H9 (cell line): Measurements from ENCODE around the gene CDH22. TPM values are rescaled to one million over a fixed set of nuclear protein-coding genes. Genes with fewer than 3 reads are reported as not detected.
A peak's percentile ranks its signal among the peaks of the same experiment; 100 is the strongest.

Experiments used
- DNase-seq: peaks from one replicate; pipeline ENCODE4 v3.0.0-alpha.2; 2017
- H2AFZ ChIP-seq: one replicate; pipeline ENCODE4 v1.6.1; 2013; ENCODE audit warnings: mild to moderate bottlenecking, low read length, control low read depth, moderate library complexity
- H2AK5ac ChIP-seq: 2 replicates; pipeline ENCODE4 v1.6.1; 2013; ENCODE audit warnings: low read length, control low read depth, mixed read lengths; ENCODE audit not compliant: insufficient read length
- H2BK120ac ChIP-seq: one replicate; pipeline ENCODE4 v1.6.1; 2013; ENCODE audit warnings: low read depth, mild to moderate bottlenecking, low read length, control low read depth, inconsistent platforms; ENCODE audit not compliant: poor library complexity, severe bottlenecking
- H2BK12ac ChIP-seq: 2 replicates; pipeline ENCODE4 v1.6.1; 2013; ENCODE audit warnings: low read length, control low read depth, mixed read lengths, low read depth; ENCODE audit not compliant: insufficient read length
- H2BK15ac ChIP-seq: 2 replicates; pipeline ENCODE4 v1.6.1; 2013; ENCODE audit warnings: low read depth, low read length, control low read depth
- H2BK20ac ChIP-seq: one replicate; pipeline ENCODE4 v1.6.1; 2013; ENCODE audit warnings: low read depth, mild to moderate bottlenecking, low read length, control low read depth, inconsistent platforms; ENCODE audit not compliant: poor library complexity, severe bottlenecking
- H2BK5ac ChIP-seq: 2 replicates; pipeline ENCODE4 v1.6.1; 2013; ENCODE audit warnings: low read length, control low read depth, mixed read lengths; ENCODE audit not compliant: insufficient read length
- H3K14ac ChIP-seq: 2 replicates; pipeline ENCODE4 v1.6.1; 2013; ENCODE audit warnings: low read length, control low read depth; ENCODE audit not compliant: insufficient read depth
- H3K18ac ChIP-seq: 2 replicates; pipeline ENCODE4 v1.6.1; 2013; ENCODE audit warnings: low read depth, mild to moderate bottlenecking, mixed read lengths, low read length, control low read depth; ENCODE audit not compliant: insufficient read length
- H3K23ac ChIP-seq: 2 replicates; pipeline ENCODE4 v1.6.1; 2013; ENCODE audit warnings: low read length, control low read depth, mixed read lengths, low read depth; ENCODE audit not compliant: insufficient read length
- H3K23me2 ChIP-seq: 2 replicates; pipeline ENCODE4 v1.6.1; 2013; ENCODE audit warnings: low read depth, mild to moderate bottlenecking, mixed read lengths, low read length, control low read depth; ENCODE audit not compliant: insufficient read length, poor library complexity, severe bottlenecking
- H3K27ac ChIP-seq: 2 replicates; pipeline ENCODE4 v1.5.1; 2013; ENCODE audit warnings: low read length, control low read depth, mixed read lengths, low read depth; ENCODE audit not compliant: insufficient read length
- H3K27me3 ChIP-seq: 2 replicates; pipeline ENCODE4 v1.6.1; 2013; ENCODE audit warnings: low read length, control low read depth, inconsistent platforms; ENCODE audit not compliant: insufficient read depth
- H3K4ac ChIP-seq: 2 replicates; pipeline ENCODE4 v1.6.1; 2013; ENCODE audit warnings: low read depth, mild to moderate bottlenecking, control low read depth, inconsistent platforms, low read length, moderate library complexity
- H3K4me1 ChIP-seq: 2 replicates; pipeline ENCODE4 v1.6.1; 2013; ENCODE audit warnings: low read length, control low read depth, inconsistent platforms; ENCODE audit not compliant: insufficient read depth
- H3K4me2 ChIP-seq: 2 replicates; pipeline ENCODE4 v1.6.1; 2013; ENCODE audit warnings: low read length, control low read depth, mixed read lengths; ENCODE audit not compliant: insufficient read length, insufficient read depth
- H3K56ac ChIP-seq: 2 replicates; pipeline ENCODE4 v1.6.1; 2013; ENCODE audit warnings: low read depth, mild to moderate bottlenecking, mixed read lengths, low read length, control low read depth; ENCODE audit not compliant: insufficient read length
- H3K79me1 ChIP-seq: 2 replicates; pipeline ENCODE4 v1.6.1; 2013; ENCODE audit warnings: low read depth, mild to moderate bottlenecking, moderate library complexity, low read length, control low read depth, inconsistent platforms; ENCODE audit not compliant: insufficient read depth, poor library complexity, severe bottlenecking
- H3K79me2 ChIP-seq: 2 replicates; pipeline ENCODE4 v1.6.1; 2013; ENCODE audit warnings: low read length, control low read depth, inconsistent platforms; ENCODE audit not compliant: insufficient read depth
- H3K9ac ChIP-seq: 2 replicates; pipeline ENCODE4 v1.6.1; 2013; ENCODE audit warnings: low read length, control low read depth, mixed read lengths; ENCODE audit not compliant: insufficient read length; ENCODE audit errors: extremely low read depth
- H3K9me3 ChIP-seq: one replicate; pipeline ENCODE4 v1.6.1; 2013; ENCODE audit warnings: low read depth, low read length, inconsistent platforms; ENCODE audit not compliant: control insufficient read depth
- H3T11ph ChIP-seq: one replicate; pipeline ENCODE4 v1.6.1; 2013; ENCODE audit warnings: mild to moderate bottlenecking, low read length, control low read depth, inconsistent platforms
- H4K20me1 ChIP-seq: one replicate; pipeline ENCODE4 v1.6.1; 2013; ENCODE audit not compliant: control insufficient read depth, insufficient read length, insufficient read depth
- H4K5ac ChIP-seq: 2 replicates; pipeline ENCODE4 v1.6.1; 2013; ENCODE audit warnings: low read depth, mild to moderate bottlenecking, mixed read lengths, low read length, control low read depth; ENCODE audit not compliant: insufficient read length
- H4K8ac ChIP-seq: replicated peaks from 2 replicates; pipeline ENCODE4 v1.6.1; 2013; ENCODE audit warnings: low read length, control low read depth, mixed read lengths, low read depth; ENCODE audit not compliant: insufficient read length
- H4K91ac ChIP-seq: 2 replicates; pipeline ENCODE4 v1.6.1; 2013; ENCODE audit warnings: low read depth, mild to moderate bottlenecking, moderate library complexity, mixed read lengths, low read length, control low read depth; ENCODE audit not compliant: insufficient read length
- H3K27ac Mint-ChIP-seq, 3 experiments: 2 replicates in 2 of 3; 3 replicates in 1 of 3; pipeline ENCODE4 v1.8.0; 2020 to 2021; ENCODE audit warnings: mixed read lengths in 3 of 3, mild to moderate bottlenecking in 1 of 3, moderate library complexity in 1 of 3
- H3K27me3 Mint-ChIP-seq: 2 replicates; pipeline ENCODE4 v1.8.0; 2021; ENCODE audit warnings: low read depth, mild to moderate bottlenecking, moderate library complexity, mixed read lengths
- H3K36me3 Mint-ChIP-seq, 3 experiments: 2 replicates in 2 of 3; 3 replicates in 1 of 3; pipeline ENCODE4 v1.8.0; 2020 to 2021; ENCODE audit warnings: low read depth in 3 of 3, mixed read lengths in 3 of 3; ENCODE audit not compliant: insufficient read depth in 1 of 3
- H3K4me1 Mint-ChIP-seq, 2 experiments: 2 replicates each; pipeline ENCODE4 v1.8.0; 2020; ENCODE audit warnings: mixed read lengths in 2 of 2
- H3K4me3 Mint-ChIP-seq, 2 experiments: 2 replicates in 1 of 2; 3 replicates in 1 of 2; pipeline ENCODE4 v1.8.0; 2020 to 2021; ENCODE audit warnings: mild to moderate bottlenecking in 2 of 2, mixed read lengths in 2 of 2, moderate library complexity in 1 of 2
- H3K9me3 Mint-ChIP-seq, 2 experiments: 2 replicates in 1 of 2; 3 replicates in 1 of 2; pipeline ENCODE4 v1.8.0; 2020; ENCODE audit warnings: mild to moderate bottlenecking in 2 of 2, mixed read lengths in 2 of 2, moderate library complexity in 1 of 2
- WGBS: extraction: QIAGEN DNeasy Blood & Tissue Kit; methylation state at CpG from one replicate; pipeline ENCODE4 v1.1.7; 2013; ENCODE audit warnings: missing lambda C conversion rate, low lambda C conversion rate, mixed read lengths; ENCODE audit not compliant: insufficient read length; ENCODE audit errors: extremely low coverage; 5-methylcytosine and 5-hydroxymethylcytosine counted together
- total RNA-seq: library from RNA; stranded (reverse); gene quantifications from 2 replicates; pipeline ENCODE4 v1.2.1, GENCODE V29; 2021
- TF ChIP-seq, protein P1 (sequence below): fragments of 200-600 bp; sonication (generic); conservative IDR thresholded peaks from 3 replicates; pipeline ENCODE4 v1.8.0; 2021; ENCODE audit warnings: antibody characterized with exemption, mild to moderate bottlenecking

Gene CDH22
- total RNA-seq, 1 experiment from 2014 or later: not detected

DNA sequence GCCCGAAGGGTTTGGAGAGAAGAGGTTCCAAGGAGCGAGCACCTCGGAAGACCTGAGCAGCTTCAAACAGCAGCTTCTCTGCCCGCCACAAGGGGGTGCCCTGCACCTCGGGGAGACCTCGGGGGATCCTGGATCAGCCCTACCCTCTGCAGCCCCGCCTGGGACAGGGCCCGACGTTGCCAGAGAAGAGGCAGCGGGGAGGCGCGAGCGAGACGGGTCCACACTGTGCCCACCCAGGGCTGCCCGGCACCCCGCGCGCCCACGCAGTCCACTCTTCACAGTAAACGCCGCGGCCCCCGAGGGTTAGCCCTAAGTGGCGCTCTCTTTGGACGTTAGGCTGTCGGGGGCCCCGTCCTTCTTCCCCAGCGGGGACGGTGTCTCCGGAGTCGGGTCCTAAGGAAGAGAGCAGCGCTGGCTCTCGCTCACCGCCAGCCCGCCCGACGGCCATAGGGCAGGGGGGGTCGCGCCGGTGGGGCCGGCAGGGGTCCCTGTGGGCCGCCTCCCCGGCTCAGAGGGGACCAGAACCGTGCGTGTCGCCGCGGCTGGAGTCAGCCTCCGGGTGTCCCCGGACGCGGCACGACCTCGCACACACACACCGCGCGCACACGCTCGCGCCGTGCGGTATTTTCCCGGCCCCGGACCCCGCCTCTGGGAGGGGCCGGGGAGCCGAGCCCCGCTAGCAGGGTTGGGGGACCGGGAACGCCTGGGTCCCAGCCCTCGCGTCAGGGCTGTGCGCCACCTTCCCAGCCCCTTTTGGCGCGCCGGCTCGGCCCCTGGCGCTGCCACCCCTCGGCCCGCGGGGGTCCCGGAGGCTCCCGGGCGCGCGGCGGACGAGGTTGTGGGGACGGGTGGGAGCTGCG is 929 bp downstream of the CDH22 start:
- H3K23ac ChIP-seq: no peak overlapping the region
- H3K79me1 ChIP-seq: no peaks in the 10 kb centered on the region
- no peak overlapping the region for H3K27ac ChIP-seq
- H2AK5ac ChIP-seq: no peak overlapping the region
- H3T11ph ChIP-seq: no peak overlapping the region
- no peak overlapping the region for H4K5ac ChIP-seq
- no peak overlapping the region for H3K27ac Mint-ChIP-seq
- H2BK120ac ChIP-seq: no peak overlapping the region
- peak overlapping the region; percentile 58 for H3K4me2 ChIP-seq
- no peaks in the 10 kb centered on the region for H3K4me1 ChIP-seq
- peak overlapping the region; percentile 38 to 47 for H3K4me3 Mint-ChIP-seq
- H3K14ac ChIP-seq: no peak overlapping the region
- TF ChIP-seq, protein P1, sequence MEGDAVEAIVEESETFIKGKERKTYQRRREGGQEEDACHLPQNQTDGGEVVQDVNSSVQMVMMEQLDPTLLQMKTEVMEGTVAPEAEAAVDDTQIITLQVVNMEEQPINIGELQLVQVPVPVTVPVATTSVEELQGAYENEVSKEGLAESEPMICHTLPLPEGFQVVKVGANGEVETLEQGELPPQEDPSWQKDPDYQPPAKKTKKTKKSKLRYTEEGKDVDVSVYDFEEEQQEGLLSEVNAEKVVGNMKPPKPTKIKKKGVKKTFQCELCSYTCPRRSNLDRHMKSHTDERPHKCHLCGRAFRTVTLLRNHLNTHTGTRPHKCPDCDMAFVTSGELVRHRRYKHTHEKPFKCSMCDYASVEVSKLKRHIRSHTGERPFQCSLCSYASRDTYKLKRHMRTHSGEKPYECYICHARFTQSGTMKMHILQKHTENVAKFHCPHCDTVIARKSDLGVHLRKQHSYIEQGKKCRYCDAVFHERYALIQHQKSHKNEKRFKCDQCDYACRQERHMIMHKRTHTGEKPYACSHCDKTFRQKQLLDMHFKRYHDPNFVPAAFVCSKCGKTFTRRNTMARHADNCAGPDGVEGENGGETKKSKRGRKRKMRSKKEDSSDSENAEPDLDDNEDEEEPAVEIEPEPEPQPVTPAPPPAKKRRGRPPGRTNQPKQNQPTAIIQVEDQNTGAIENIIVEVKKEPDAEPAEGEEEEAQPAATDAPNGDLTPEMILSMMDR: peak; percentile 95
- H3K23me2 ChIP-seq: peaks cover 3% of the 10 kb centered on the region
- H2BK15ac ChIP-seq: no peak overlapping the region
- H3K27me3 Mint-ChIP-seq: peaks cover 90% of the 10 kb centered on the region
- H2BK20ac ChIP-seq: no peak overlapping the region
- no peak overlapping the region for H2BK12ac ChIP-seq
- no peaks in the 10 kb centered on the region for H3K79me2 ChIP-seq
- no peaks in the 10 kb centered on the region; a peak in 1 of 7 replicates for H3K36me3 Mint-ChIP-seq
- peak; percentile 84 for DNase-seq
- H2AFZ ChIP-seq: no peak overlapping the region
- no peak overlapping the region for H3K56ac ChIP-seq
- no CpG with 5 or more reads among the region's 90 CpGs for WGBS
- no peaks in the 10 kb centered on the region for H3K9me3 ChIP-seq
- no peak overlapping the region for H4K8ac ChIP-seq
- no peaks in the 10 kb centered on the region; a peak in 1 of 5 replicates for H3K9me3 Mint-ChIP-seq
- H3K4ac ChIP-seq: no peak overlapping the region
- H3K18ac ChIP-seq: no peak overlapping the region
- H4K91ac ChIP-seq: no peak overlapping the region
- H2BK5ac ChIP-seq: no peak overlapping the region
- H3K9ac ChIP-seq: no peak overlapping the region
- peaks cover 14 to 19% of the 10 kb centered on the region in 2 experiments for H3K4me1 Mint-ChIP-seq
- no peaks in the 10 kb centered on the region for H4K20me1 ChIP-seq
- peaks cover 42% of the 10 kb centered on the region; the same call in 1 of the 2 replicates for H3K27me3 ChIP-seq
